Activated naive CD4-positive, alpha-beta T cell treated with anti-CD3 and anti-CD28 coated beads, Interleukin-2, amount 50 U/mL, for 24 hours (primary cell): ENCODE measurements around the gene BTG1.

Experiments
- H3K27ac Mint-ChIP-seq: one replicate; pipeline ENCODE4 v1.8.0; 2021; ENCODE audit warnings: mild to moderate bottlenecking, mixed read lengths
- H3K27me3 Mint-ChIP-seq: one replicate; pipeline ENCODE4 v1.8.0; 2021; ENCODE audit warnings: mixed read lengths
- H3K36me3 Mint-ChIP-seq: one replicate; pipeline ENCODE4 v1.8.0; 2021; ENCODE audit warnings: mixed read lengths
- H3K4me1 Mint-ChIP-seq: one replicate; pipeline ENCODE4 v1.8.0; 2021; ENCODE audit warnings: mixed read lengths
- H3K4me3 Mint-ChIP-seq: one replicate; pipeline ENCODE4 v1.8.0; 2021; ENCODE audit warnings: mild to moderate bottlenecking, mixed read lengths
- H3K9me3 Mint-ChIP-seq: one replicate; pipeline ENCODE4 v1.8.0; 2021; ENCODE audit warnings: mixed read lengths

The BTG1 gene

DNA sequence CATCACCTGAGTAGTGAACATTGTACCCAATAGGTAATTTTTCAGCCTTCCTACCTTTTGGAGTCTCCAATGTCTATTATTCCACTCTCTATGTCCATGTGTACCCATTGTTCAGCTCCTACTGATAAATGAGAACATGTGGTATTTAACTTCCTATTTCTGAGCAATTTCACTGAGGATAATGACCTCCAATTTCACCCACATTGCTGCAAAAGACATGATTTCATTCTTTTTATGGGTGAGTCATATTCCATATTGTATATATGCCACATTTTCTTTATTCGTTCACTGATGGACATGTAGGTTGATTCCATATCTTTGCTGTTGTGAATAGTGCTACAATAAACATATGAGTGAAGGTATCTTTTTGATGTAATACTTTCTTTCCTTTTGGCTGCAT lies 16.4 kb upstream of the BTG1 start:
- H3K4me1 Mint-ChIP-seq, result peaks cover 85% of the 10 kb centered on the region
- H3K27ac Mint-ChIP-seq, result no peak overlapping the region
- no peaks in the 10 kb centered on the region for H3K9me3 Mint-ChIP-seq
- no peak overlapping the region for H3K4me3 Mint-ChIP-seq
- peaks cover 5% of the 10 kb centered on the region for H3K36me3 Mint-ChIP-seq
- no peaks in the 10 kb centered on the region for H3K27me3 Mint-ChIP-seq

GRCh38 chr12:92158796-92159439 lies 13.3 kb upstream of the BTG1 start:
- H3K36me3 Mint-ChIP-seq, result peaks cover 10% of the 10 kb centered on the region
- peak overlapping the region; percentile 93 for H3K27ac Mint-ChIP-seq
- H3K4me1 Mint-ChIP-seq, result peaks cover 83% of the 10 kb centered on the region
- peak overlapping the region; percentile 68 for H3K4me3 Mint-ChIP-seq
- no peaks in the 10 kb centered on the region for H3K9me3 Mint-ChIP-seq
- H3K27me3 Mint-ChIP-seq, result no peaks in the 10 kb centered on the region

DNA sequence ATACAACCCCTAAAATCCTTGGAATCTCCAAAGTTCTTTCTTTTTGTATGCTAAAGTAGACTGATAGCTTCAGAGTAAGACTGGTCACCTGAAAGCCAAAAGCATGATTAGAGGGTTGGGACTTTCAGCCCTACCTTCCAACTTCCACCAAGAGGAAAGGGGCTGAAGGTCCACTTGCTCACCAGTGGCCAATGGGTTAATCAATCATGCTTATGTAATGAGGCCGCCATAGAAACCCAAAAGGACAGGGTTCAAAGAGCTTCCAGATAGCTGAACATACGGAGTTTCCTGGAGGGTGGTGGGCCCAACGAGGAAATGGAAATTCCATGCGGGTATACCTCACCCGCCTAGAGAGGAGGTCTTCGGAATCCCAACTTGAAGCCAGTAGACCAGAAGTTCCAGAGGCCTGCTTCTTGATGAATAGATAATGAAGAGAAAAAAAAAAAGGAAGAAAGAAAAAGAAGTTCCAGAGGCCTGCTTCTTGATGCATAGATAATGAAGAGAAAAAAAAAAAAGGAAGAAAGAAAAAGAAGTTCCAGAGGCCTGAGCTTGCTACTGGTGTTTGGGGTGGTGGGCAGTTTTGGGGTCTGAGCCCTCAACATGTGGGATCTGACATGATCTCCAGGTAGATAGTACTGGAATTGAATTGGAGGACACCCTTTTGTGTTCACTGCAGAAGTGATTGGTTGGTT lies 11.2 kb upstream of the BTG1 start:
- H3K27ac Mint-ChIP-seq, result peak overlapping the region; percentile 69
- peaks cover 12% of the 10 kb centered on the region for H3K36me3 Mint-ChIP-seq
- peak overlapping the region; percentile 43 for H3K4me3 Mint-ChIP-seq
- no peaks in the 10 kb centered on the region for H3K9me3 Mint-ChIP-seq
- no peaks in the 10 kb centered on the region for H3K27me3 Mint-ChIP-seq
- H3K4me1 Mint-ChIP-seq, result peaks cover 68% of the 10 kb centered on the region

- Mint-ChIP-seq H3K36me3 (peaks cover 12% of the 10 kb centered on the region), H3K27me3 (no peaks in the 10 kb centered on the region), H3K4me1 (peaks cover 64% of the 10 kb centered on the region), H3K9me3 (no peaks in the 10 kb centered on the region), H3K27ac (peak overlapping the region; percentile 69), H3K4me3 (no peak overlapping the region)
Observed at GRCh38 chr12:92156139-92156538, 10.5 kb upstream of the BTG1 start.

DNA sequence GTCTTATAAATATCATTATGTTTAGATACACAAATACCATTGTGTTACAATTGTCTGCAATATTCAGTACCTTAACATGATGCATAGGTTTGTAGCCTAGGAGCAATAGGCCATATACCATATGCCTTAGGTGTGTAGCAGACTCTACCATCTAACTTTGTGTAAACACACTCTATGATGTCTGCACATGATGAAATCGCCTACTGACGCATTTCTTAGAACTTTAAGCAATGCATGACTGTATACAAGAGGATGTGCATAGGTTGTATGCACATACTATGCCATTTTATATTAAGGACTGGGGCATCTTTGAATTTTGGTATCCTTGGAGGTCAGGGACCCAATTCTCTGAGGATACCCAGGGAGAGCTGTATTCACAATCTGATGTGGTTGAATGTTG lies 10.1 kb upstream of the BTG1 start:
- H3K4me1 Mint-ChIP-seq, result peaks cover 60% of the 10 kb centered on the region
- no peak overlapping the region for H3K4me3 Mint-ChIP-seq
- no peak overlapping the region for H3K27ac Mint-ChIP-seq
- peaks cover 12% of the 10 kb centered on the region for H3K36me3 Mint-ChIP-seq
- H3K27me3 Mint-ChIP-seq, result no peaks in the 10 kb centered on the region
- no peaks in the 10 kb centered on the region for H3K9me3 Mint-ChIP-seq

DNA sequence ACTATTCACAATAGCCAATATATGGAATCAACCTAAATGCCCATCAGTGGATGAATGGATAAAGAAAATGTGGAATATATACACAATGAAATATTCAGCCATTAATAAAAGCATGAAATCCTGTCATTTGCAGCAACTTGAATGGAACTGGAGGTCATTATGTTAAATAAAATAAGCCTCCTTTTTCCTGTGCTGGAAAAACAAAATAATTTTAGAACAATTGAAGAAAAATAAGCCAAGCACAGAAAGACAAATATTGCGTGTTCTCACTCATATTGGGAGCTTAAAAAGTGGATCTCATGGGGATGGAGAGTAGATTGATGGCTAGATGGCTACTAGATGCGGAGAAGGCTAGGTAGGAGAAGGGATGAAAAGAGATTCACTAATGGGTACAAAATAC lies 6.3 kb upstream of the BTG1 start:
- H3K36me3 Mint-ChIP-seq, result peaks cover 25% of the 10 kb centered on the region
- no peaks in the 10 kb centered on the region for H3K9me3 Mint-ChIP-seq
- no peak overlapping the region for H3K4me3 Mint-ChIP-seq
- peaks cover 50% of the 10 kb centered on the region for H3K4me1 Mint-ChIP-seq
- H3K27me3 Mint-ChIP-seq, result no peaks in the 10 kb centered on the region
- H3K27ac Mint-ChIP-seq, result peak overlapping the region; percentile 69

GRCh38 chr12:92149563-92149962 lies 3.9 kb upstream of the BTG1 start:
- H3K4me3 Mint-ChIP-seq, result peak overlapping the region; percentile 97
- no peaks in the 10 kb centered on the region for H3K9me3 Mint-ChIP-seq
- H3K27ac Mint-ChIP-seq, result peak overlapping the region; percentile 89
- H3K36me3 Mint-ChIP-seq, result peaks cover 27% of the 10 kb centered on the region
- H3K27me3 Mint-ChIP-seq, result no peaks in the 10 kb centered on the region
- peaks cover 36% of the 10 kb centered on the region for H3K4me1 Mint-ChIP-seq

DNA sequence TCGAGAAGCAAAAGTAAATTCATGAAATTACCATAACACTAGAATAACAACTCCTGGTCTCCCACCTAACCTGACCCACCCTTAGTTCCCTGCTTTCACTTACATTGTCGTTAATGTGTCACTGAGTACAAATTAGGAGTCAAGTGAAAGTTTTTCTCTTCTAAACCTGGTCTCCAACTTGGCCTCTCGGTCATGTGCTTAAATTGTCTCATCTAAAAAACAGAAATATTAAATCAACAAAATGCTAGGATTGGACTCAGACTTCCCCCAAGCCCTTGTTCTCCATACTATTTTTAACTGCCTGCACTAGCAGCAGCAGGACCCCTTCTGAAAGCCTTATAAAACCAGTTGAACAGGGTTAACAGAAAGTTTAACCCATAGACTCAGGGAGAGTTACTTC lies 1.8 kb upstream of the BTG1 start:
- Mint-ChIP-seq H3K27ac (peak overlapping the region; percentile 99), H3K9me3 (no peaks in the 10 kb centered on the region), H3K4me1 (peaks cover 36% of the 10 kb centered on the region), H3K4me3 (peak overlapping the region; percentile 97), H3K27me3 (no peaks in the 10 kb centered on the region), H3K36me3 (peaks cover 42% of the 10 kb centered on the region)

DNA sequence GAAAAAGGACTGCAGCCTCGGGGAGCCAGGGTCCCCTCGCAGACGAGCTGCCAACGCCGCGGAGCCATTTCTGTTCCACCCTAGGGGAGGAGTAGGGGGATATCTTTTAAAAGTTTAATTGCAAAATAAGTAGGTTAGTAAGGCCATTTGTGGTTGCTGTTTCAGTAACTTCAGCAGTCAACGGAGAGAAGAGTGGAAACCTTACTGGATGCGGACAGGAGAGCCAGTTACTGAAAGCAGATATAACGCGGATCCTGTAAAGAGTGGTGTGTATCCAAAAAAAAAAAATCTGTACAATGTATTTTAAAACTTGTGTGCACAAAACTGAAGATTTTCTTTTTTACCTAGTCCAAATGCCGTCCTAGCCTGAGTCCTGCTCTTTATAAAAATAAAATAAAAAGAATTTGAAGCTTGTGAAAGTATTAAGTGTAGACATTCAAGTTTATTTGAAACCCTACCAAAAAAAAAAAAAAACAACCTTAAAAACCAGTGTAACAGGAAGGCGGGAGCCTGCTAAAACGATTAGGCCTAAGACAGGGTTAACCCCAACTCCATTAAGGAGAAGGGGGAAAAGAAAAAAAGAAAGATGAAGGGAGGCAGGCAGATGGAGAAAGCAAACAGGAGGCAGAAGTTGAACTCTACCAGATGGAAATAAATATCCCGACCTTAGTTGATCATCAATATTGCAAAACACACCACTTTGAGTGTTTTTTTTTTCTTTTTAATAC lies 1.0 kb upstream of the BTG1 start:
- Mint-ChIP-seq H3K27ac (peak overlapping the region; percentile 99), H3K27me3 (no peaks in the 10 kb centered on the region), H3K4me1 (peaks cover 32% of the 10 kb centered on the region), H3K9me3 (no peaks in the 10 kb centered on the region), H3K36me3 (peaks cover 47% of the 10 kb centered on the region), H3K4me3 (peak overlapping the region; percentile 97)

DNA sequence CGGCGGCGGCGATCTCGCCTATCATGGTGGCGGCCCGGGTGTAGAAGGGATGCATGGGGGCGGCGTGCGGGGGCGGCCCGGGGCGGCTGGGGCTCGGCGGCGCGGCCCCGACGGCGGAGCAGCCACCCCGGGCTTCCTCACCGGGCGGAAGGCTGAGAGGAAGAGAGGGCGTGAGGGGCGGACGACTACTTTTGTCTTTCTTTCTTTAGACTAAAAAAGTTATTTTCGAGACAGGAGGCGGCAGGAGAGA lies 240 bp downstream of the BTG1 start:
- peak overlapping the region; percentile 97 for H3K4me3 Mint-ChIP-seq

GRCh38 chr12:92144631-92145480 lies 790 bp downstream of the BTG1 start:
- no peaks in the 10 kb centered on the region for H3K9me3 Mint-ChIP-seq
- H3K4me1 Mint-ChIP-seq, result peaks cover 27% of the 10 kb centered on the region
- no peaks in the 10 kb centered on the region for H3K27me3 Mint-ChIP-seq
- peak overlapping the region; percentile 97 for H3K4me3 Mint-ChIP-seq
- H3K27ac Mint-ChIP-seq, result peak overlapping the region; percentile 99
- H3K36me3 Mint-ChIP-seq, result peaks cover 61% of the 10 kb centered on the region

More for the DNA sequence above, 240 bp downstream of the BTG1 start:
- Mint-ChIP-seq H3K4me1 (peaks cover 30% of the 10 kb centered on the region), H3K27ac (peak overlapping the region; percentile 99), H3K9me3 (no peaks in the 10 kb centered on the region), H3K27me3 (no peaks in the 10 kb centered on the region), H3K36me3 (peaks cover 58% of the 10 kb centered on the region)

DNA sequence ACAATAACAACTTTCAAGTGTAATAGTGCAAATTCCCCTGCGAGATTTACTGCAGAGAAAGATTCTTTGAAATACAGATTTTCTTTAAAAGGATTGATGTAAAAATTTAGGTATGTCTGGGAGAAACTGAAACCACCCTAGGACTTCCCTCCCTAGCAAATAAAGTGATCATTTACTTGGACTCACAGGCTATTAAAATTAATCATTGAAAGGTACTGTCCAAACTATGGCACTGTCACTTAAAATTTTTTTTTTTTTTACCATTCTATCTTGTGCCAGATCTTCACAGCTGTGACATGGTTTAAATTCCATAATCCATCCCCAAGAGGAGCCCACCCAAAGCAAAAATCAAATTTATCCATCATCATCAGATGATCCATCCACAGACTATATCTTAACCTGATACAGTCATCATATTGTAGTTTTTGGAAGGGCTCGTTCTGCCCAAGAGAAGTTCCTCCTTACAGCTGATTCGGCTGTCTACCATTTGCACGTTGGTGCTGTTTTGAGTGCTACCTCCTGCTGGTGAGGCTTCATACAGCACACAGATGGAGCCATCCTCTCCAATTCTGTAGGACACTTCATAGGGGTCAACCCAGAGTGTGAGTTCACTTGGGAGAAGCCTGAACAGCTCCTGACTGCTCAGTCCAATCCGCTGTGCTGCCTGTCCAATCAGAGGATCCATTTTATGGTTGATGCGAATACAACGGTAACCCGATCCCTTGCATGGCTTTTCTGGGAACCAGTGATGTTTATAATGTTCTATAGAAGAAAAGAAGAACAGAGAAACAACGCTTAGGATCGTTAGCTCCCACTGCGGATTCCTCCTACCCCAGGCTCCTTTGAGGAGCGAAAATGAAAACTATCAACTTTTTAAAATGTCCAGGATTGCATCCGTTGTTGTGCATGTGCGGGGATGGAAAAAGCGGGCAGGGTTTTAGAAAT lies 1.7 kb downstream of the BTG1 start:
- peak overlapping the region; percentile 99 for H3K27ac Mint-ChIP-seq
- peak overlapping the region; percentile 97 for H3K4me3 Mint-ChIP-seq
- peaks cover 21% of the 10 kb centered on the region for H3K4me1 Mint-ChIP-seq
- H3K36me3 Mint-ChIP-seq, result peaks cover 65% of the 10 kb centered on the region
- H3K27me3 Mint-ChIP-seq, result no peaks in the 10 kb centered on the region
- no peaks in the 10 kb centered on the region for H3K9me3 Mint-ChIP-seq

GRCh38 chr12:92143258-92143657 lies 2.4 kb downstream of the BTG1 start:
- Mint-ChIP-seq H3K27me3 (no peaks in the 10 kb centered on the region), H3K4me1 (peaks cover 14% of the 10 kb centered on the region), H3K9me3 (no peaks in the 10 kb centered on the region), H3K4me3 (peak overlapping the region; percentile 97), H3K27ac (peak overlapping the region; percentile 99), H3K36me3 (peaks cover 67% of the 10 kb centered on the region)

DNA sequence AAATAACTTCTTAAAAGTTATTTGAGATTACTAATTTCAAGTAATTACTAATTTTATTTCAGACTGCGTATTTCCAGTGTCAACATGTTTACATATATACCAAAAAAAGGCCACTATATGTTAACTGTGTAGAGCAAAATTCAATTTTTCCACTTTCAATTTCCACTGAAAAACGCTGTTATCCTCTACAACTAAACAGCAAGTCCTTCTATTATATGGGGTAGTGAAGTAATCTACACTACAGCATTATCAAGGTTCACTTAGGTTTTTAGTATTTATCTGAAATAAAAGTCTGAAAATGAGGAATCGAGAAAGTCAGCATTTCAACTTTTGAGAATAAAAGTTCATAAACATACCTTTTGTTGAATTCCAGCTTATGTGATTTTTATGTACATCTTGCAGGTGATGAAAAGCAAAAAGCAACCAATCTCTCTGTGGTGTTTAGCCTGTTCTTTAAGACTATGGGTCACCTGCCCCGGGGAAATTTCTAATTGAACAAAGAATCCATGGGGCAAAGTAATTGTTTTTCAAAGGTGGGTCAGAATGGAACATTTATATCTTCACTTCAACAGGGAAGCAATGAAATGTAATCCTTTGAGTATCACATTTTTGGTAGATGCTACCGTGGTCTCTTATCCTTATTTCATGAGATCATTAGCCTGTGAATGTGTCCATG lies 3.3 kb downstream of the BTG1 start:
- peak overlapping the region; percentile 99 for H3K27ac Mint-ChIP-seq
- H3K27me3 Mint-ChIP-seq, result no peaks in the 10 kb centered on the region
- peaks cover 10% of the 10 kb centered on the region for H3K4me1 Mint-ChIP-seq
- peaks cover 70% of the 10 kb centered on the region for H3K36me3 Mint-ChIP-seq
- H3K9me3 Mint-ChIP-seq, result no peaks in the 10 kb centered on the region
- H3K4me3 Mint-ChIP-seq, result peak overlapping the region; percentile 97
